Body of pancreas (tissue), 4 donors: ENCODE measurements around the gene COBL.

Experiments used
- CTCF ChIP-seq, 7 experiments: fragments of 450-650 bp in 4 of 7; fragments of 200-600 bp in 3 of 7; sonication (generic) in 3 of 7; IDR thresholded peaks; one replicate each; pipeline ENCODE4 v1.5.1; 2016 to 2019; ENCODE audit warnings: antibody characterized with exemption in 7 of 7
- POLR2A ChIP-seq, 3 donors: fragments of 450-650 bp; IDR thresholded peaks; one replicate each; pipeline ENCODE4 v1.6.1; 2016; ENCODE audit warnings: antibody characterized with exemption in 3 of 3, mild to moderate bottlenecking in 2 of 3

- no peak for TF ChIP-seq CTCF (IDR thresholded peaks at IDR 0.05)
- TF ChIP-seq POLR2A (IDR thresholded peaks at IDR 0.05), result no peak
Measured at GRCh38 chr7:51242007-51242691, 74.5 kb downstream of the COBL start.
